ENCODE results near the gene NRXN3. TPM values are rescaled to one million over a fixed set of nuclear protein-coding genes. Genes with fewer than 3 reads are reported as not detected.

Gene NRXN3
- total RNA-seq, 1 experiment from 2014 or later, result not detected

DNA sequence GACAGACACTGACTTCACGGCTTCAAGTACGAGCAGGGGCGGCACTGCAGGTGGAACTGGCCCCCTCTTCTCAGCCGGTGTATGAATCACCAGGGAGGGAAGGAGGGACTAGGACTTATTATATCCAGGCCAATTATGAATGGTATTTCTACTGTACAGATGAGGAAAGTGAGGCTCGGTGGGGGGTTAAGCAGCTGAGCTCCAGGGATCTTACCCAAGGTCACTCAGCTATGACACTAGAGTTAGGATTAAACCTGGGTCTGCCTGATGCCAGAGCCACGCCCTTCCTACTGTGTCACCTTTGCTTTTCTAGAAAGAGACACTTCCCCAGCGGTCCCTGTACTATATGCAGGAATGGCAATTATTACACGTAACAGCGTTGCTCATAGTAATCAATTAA, 42.2 kb upstream of the NRXN3 start:
- RAD21 ChIA-PET (ENCODE audit: low non-redundant PET in 1 of 2, low total read pairs in 2 of 2, uncharacterized antibody in 2 of 2, unreplicated experiment in 2 of 2), result no interaction called here
- no peaks in the 10 kb centered on the region for H3K4me1 ChIP-seq (ENCODE audit: control insufficient read depth in 1 of 2, insufficient read depth in 2 of 2, low read length in 2 of 2)
- no peak overlapping the region for H3K9ac ChIP-seq (ENCODE audit: low read length)
- peaks cover 39% of the 10 kb centered on the region for H3K27me3 ChIP-seq (ENCODE audit: insufficient read depth, low read length)
- no peaks in the 10 kb centered on the region for H3K79me2 ChIP-seq (ENCODE audit: insufficient read depth, low read length)
- no TSS peak for BruUV-seq (replicated peaks)
- H4K20me1 ChIP-seq (ENCODE audit: insufficient read depth), result no peaks in the 10 kb centered on the region
- H3K4me2 ChIP-seq (ENCODE audit: low read length), result no peak overlapping the region
- no peak overlapping the region for H2AFZ ChIP-seq (ENCODE audit: low read depth, low read length, poor library complexity, severe bottlenecking)
- no peak overlapping the region for H3K4me3 ChIP-seq (replicated peaks in 1 of 2; ENCODE audit: low read depth in 1 of 2, low read length in 2 of 2)
- H3K9me2 ChIP-seq (ENCODE audit: insufficient read depth), result no peaks in the 10 kb centered on the region
- H3K36me3 ChIP-seq (ENCODE audit: control insufficient read depth in 1 of 2, insufficient read depth in 2 of 2, low read length in 2 of 2), result no peaks in the 10 kb centered on the region
- no peak for ATAC-seq
- H3K9me3 ChIP-seq (ENCODE audit: control insufficient read depth in 1 of 2, insufficient read depth in 1 of 2, low read depth in 1 of 2, low read length in 2 of 2), result no peaks in the 10 kb centered on the region
- CTCF ChIA-PET, result no interaction called here
- no peak for DNase-seq (ENCODE audit: low read depth, low spot score)
- intact Hi-C loops (cut with micrococcal nuclease), result no loop called here
- POLR2A ChIA-PET, result no interaction called here
- TF ChIP-seq, protein P1, sequence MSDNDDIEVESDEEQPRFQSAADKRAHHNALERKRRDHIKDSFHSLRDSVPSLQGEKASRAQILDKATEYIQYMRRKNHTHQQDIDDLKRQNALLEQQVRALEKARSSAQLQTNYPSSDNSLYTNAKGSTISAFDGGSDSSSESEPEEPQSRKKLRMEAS (IDR thresholded peaks at IDR 0.05), result no peak
- TF ChIP-seq ELF1 (IDR thresholded peaks at IDR 0.05; ENCODE audit: borderline replicate concordance, low read depth), result no peak
- H3K27ac ChIP-seq (ENCODE audit: low read depth, low read length), result no peak overlapping the region

DNA sequence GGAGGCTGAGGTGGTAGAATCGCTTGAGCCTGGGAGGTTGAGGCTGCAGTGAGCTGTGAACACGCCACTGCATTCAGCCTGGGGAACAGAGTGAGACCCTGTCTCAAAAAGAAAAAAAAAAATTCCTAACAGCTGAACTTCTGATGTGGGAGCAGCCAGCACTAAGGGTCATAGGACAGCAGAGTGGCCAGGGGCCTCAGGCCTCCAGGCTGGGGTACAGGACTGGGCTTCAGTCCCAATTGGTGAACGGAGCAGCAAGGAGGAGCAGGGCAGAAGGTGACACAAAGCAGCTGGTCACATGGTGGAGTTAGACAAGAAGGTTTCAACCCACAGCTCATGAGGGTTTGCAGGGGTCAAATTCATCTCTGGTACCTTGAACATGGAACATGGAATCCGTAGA, 40.8 kb upstream of the NRXN3 start:
- no peaks in the 10 kb centered on the region for H3K9me2 ChIP-seq (ENCODE audit: insufficient read depth)
- ChIA-PET POLR2A (no interaction called here), RAD21 (ENCODE audit: low non-redundant PET in 1 of 2, low total read pairs in 2 of 2, uncharacterized antibody in 2 of 2, unreplicated experiment in 2 of 2) (no interaction called here), CTCF (no interaction called here)
- BruUV-seq (replicated peaks), result no TSS peak
- no peaks in the 10 kb centered on the region for H3K36me3 ChIP-seq (ENCODE audit: control insufficient read depth in 1 of 2, insufficient read depth in 2 of 2, low read length in 2 of 2)
- H3K4me3 ChIP-seq (replicated peaks in 1 of 2; ENCODE audit: low read depth in 1 of 2, low read length in 2 of 2), result no peak overlapping the region
- no peaks in the 10 kb centered on the region for H3K4me1 ChIP-seq (ENCODE audit: control insufficient read depth in 1 of 2, insufficient read depth in 2 of 2, low read length in 2 of 2)
- no peaks in the 10 kb centered on the region for H3K9me3 ChIP-seq (ENCODE audit: control insufficient read depth in 1 of 2, insufficient read depth in 1 of 2, low read depth in 1 of 2, low read length in 2 of 2)
- no peak overlapping the region for H3K9ac ChIP-seq (ENCODE audit: low read length)
- H3K27ac ChIP-seq (ENCODE audit: low read depth, low read length), result no peak overlapping the region
- DNase-seq (ENCODE audit: low read depth, low spot score), result no peak
- TF ChIP-seq TCF7L2 (IDR thresholded peaks at IDR 0.05; ENCODE audit: borderline replicate concordance, extremely low read depth, insufficient read depth, insufficient read length) (no peak), POLR2AphosphoS5 (IDR thresholded peaks at IDR 0.05; ENCODE audit: low read depth, low read length) (no peak), EZH2 (IDR thresholded peaks at IDR 0.05) (no peak), SP1 (IDR thresholded peaks at IDR 0.05; ENCODE audit: low read depth) (no peak), EGR1 (IDR thresholded peaks at IDR 0.05; ENCODE audit: low read depth) (no peak), SIN3A (IDR thresholded peaks at IDR 0.05; ENCODE audit: low read depth) (no peak), ZFX (IDR thresholded peaks at IDR 0.05) (no peak), CBX3 (IDR thresholded peaks at IDR 0.05; ENCODE audit: low read depth) (no peak), JUND (IDR thresholded peaks at IDR 0.05) (no peak), ZNF274 (IDR thresholded peaks at IDR 0.05; ENCODE audit: low read depth, low read length) (no peak), POLR2A (IDR thresholded peaks at IDR 0.05; ENCODE audit: borderline replicate concordance, extremely low read depth, insufficient read depth, insufficient read length) (no peak), EZH2phosphoT487 (IDR thresholded peaks at IDR 0.05; ENCODE audit: borderline replicate concordance) (no peak), CEBPB (IDR thresholded peaks at IDR 0.05; ENCODE audit: low read depth) (no peak), RAD21 (IDR thresholded peaks at IDR 0.05; ENCODE audit: low read depth) (no peak)
- TF ChIP-seq, protein P2, sequence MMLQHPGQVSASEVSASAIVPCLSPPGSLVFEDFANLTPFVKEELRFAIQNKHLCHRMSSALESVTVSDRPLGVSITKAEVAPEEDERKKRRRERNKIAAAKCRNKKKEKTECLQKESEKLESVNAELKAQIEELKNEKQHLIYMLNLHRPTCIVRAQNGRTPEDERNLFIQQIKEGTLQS (IDR thresholded peaks at IDR 0.05), result no peak
- TF ChIP-seq, protein P3, sequence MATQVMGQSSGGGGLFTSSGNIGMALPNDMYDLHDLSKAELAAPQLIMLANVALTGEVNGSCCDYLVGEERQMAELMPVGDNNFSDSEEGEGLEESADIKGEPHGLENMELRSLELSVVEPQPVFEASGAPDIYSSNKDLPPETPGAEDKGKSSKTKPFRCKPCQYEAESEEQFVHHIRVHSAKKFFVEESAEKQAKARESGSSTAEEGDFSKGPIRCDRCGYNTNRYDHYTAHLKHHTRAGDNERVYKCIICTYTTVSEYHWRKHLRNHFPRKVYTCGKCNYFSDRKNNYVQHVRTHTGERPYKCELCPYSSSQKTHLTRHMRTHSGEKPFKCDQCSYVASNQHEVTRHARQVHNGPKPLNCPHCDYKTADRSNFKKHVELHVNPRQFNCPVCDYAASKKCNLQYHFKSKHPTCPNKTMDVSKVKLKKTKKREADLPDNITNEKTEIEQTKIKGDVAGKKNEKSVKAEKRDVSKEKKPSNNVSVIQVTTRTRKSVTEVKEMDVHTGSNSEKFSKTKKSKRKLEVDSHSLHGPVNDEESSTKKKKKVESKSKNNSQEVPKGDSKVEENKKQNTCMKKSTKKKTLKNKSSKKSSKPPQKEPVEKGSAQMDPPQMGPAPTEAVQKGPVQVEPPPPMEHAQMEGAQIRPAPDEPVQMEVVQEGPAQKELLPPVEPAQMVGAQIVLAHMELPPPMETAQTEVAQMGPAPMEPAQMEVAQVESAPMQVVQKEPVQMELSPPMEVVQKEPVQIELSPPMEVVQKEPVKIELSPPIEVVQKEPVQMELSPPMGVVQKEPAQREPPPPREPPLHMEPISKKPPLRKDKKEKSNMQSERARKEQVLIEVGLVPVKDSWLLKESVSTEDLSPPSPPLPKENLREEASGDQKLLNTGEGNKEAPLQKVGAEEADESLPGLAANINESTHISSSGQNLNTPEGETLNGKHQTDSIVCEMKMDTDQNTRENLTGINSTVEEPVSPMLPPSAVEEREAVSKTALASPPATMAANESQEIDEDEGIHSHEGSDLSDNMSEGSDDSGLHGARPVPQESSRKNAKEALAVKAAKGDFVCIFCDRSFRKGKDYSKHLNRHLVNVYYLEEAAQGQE (IDR thresholded peaks at IDR 0.05; ENCODE audit: low read depth), result no peak
- TF ChIP-seq, protein P4, sequence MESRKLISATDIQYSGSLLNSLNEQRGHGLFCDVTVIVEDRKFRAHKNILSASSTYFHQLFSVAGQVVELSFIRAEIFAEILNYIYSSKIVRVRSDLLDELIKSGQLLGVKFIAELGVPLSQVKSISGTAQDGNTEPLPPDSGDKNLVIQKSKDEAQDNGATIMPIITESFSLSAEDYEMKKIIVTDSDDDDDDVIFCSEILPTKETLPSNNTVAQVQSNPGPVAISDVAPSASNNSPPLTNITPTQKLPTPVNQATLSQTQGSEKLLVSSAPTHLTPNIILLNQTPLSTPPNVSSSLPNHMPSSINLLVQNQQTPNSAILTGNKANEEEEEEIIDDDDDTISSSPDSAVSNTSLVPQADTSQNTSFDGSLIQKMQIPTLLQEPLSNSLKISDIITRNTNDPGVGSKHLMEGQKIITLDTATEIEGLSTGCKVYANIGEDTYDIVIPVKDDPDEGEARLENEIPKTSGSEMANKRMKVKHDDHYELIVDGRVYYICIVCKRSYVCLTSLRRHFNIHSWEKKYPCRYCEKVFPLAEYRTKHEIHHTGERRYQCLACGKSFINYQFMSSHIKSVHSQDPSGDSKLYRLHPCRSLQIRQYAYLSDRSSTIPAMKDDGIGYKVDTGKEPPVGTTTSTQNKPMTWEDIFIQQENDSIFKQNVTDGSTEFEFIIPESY (IDR thresholded peaks at IDR 0.05; ENCODE audit: extremely low read depth, insufficient replicate concordance, low read length), result no peak
- H3K27me3 ChIP-seq (ENCODE audit: insufficient read depth, low read length), result peaks cover 43% of the 10 kb centered on the region
- intact Hi-C loops (cut with micrococcal nuclease), result no loop called here
- no peak for ATAC-seq
- no peak overlapping the region for H2AFZ ChIP-seq (ENCODE audit: low read depth, low read length, poor library complexity, severe bottlenecking)
- no peaks in the 10 kb centered on the region for H3K79me2 ChIP-seq (ENCODE audit: insufficient read depth, low read length)
- H4K20me1 ChIP-seq (ENCODE audit: insufficient read depth), result no peaks in the 10 kb centered on the region
- no peak overlapping the region for H3K4me2 ChIP-seq (ENCODE audit: low read length)

Data from HCT116 (cell line).